Mucosa of descending colon (tissue), 3 donors: ENCODE measurements around the gene VWA8. TPM values are rescaled to one million over a fixed set of nuclear protein-coding genes. Genes with fewer than 3 reads are reported as not detected.

Source experiments
- ATAC-seq: fragments of 200-7000 bp; cut with Tn5 transposase; one replicate; pipeline ENCODE4 v1.9.1; 2020; ENCODE audit warnings: mild to moderate bottlenecking, moderate library complexity
- DNase-seq, 3 donors: peaks; one replicate each; pipeline ENCODE4 v3.0.0-alpha.2; 2020
- H3K36me3 ChIP-seq: fragments of 200-600 bp; one replicate; pipeline ENCODE4 v1.8.0; 2021; ENCODE audit warnings: low read depth, mild to moderate bottlenecking
- H3K4me1 ChIP-seq: fragments of 200-600 bp; one replicate; pipeline ENCODE4 v1.8.0; 2021; ENCODE audit warnings: low read depth, mild to moderate bottlenecking
- H3K4me3 ChIP-seq: fragments of 200-600 bp; one replicate; pipeline ENCODE4 v1.8.0; 2021; ENCODE audit warnings: mild to moderate bottlenecking
- H3K9me3 ChIP-seq: fragments of 200-600 bp; one replicate; pipeline ENCODE4 v1.8.0; 2021; ENCODE audit warnings: mild to moderate bottlenecking
- intact Hi-C, 2 donors: fragments of 100-400 bp; cut with DNase I in 1 of 2; cut with micrococcal nuclease in 1 of 2; formaldehyde crosslinking; loops; one replicate each; pipeline versions ENCODE4 v1.11.0 to v1.11.1; 2022; cut with DNase I, micrococcal nuclease
- total RNA-seq, 3 donors: library from RNA; stranded (reverse); fragmentation: NEBNext Ultra II Directional in 2 of 3; extraction: Animal tissue kit (Norgen Biotek cat#: 25700) in 2 of 3; gene quantifications; one replicate each; pipeline versions ENCODE4 v1.2.1 to v1.2.4, GENCODE V29; 2021 to 2023
- TF ChIP-seq, protein P1 (sequence below): fragments of 200-600 bp; IDR thresholded peaks from one replicate; pipeline ENCODE4 v1.8.0; 2022; ENCODE audit warnings: antibody characterized with exemption, mild to moderate bottlenecking
- donor health status: DM: no; HTN: no; CAD: no; lungs with moderate emphysema.
- donor health status: DM: no; HTN: no; CAD: no.
- donor health status: DM: no; HTN: yes; CAD: no.

The VWA8 gene
- total RNA-seq, 3 donors from 2014 or later = 19.1 to 31.5 (median 27.0) TPM

- intact Hi-C loops = no loop called here
- Histone ChIP-seq H3K9me3 (no peaks in the 10 kb centered on the region), H3K4me1 (no peaks in the 10 kb centered on the region), H3K36me3 (no peaks in the 10 kb centered on the region), H3K4me3 (no peak overlapping the region)
- DNase-seq (no peak), ATAC-seq (no peak)
- TF ChIP-seq, protein P1, sequence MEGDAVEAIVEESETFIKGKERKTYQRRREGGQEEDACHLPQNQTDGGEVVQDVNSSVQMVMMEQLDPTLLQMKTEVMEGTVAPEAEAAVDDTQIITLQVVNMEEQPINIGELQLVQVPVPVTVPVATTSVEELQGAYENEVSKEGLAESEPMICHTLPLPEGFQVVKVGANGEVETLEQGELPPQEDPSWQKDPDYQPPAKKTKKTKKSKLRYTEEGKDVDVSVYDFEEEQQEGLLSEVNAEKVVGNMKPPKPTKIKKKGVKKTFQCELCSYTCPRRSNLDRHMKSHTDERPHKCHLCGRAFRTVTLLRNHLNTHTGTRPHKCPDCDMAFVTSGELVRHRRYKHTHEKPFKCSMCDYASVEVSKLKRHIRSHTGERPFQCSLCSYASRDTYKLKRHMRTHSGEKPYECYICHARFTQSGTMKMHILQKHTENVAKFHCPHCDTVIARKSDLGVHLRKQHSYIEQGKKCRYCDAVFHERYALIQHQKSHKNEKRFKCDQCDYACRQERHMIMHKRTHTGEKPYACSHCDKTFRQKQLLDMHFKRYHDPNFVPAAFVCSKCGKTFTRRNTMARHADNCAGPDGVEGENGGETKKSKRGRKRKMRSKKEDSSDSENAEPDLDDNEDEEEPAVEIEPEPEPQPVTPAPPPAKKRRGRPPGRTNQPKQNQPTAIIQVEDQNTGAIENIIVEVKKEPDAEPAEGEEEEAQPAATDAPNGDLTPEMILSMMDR = no peak
Measured at GRCh38 chr13:42000846-42001245, 39.9 kb upstream of the VWA8 start.

GRCh38 chr13:41997396-41997795, 36.5 kb upstream of the VWA8 start:
- Histone ChIP-seq H3K36me3 (no peaks in the 10 kb centered on the region), H3K4me3 (no peak overlapping the region), H3K9me3 (no peaks in the 10 kb centered on the region), H3K4me1 (no peaks in the 10 kb centered on the region)
- intact Hi-C loops = no loop called here
- TF ChIP-seq, protein P1 = no peak
- no peak for ATAC-seq
- no peak for DNase-seq

DNA sequence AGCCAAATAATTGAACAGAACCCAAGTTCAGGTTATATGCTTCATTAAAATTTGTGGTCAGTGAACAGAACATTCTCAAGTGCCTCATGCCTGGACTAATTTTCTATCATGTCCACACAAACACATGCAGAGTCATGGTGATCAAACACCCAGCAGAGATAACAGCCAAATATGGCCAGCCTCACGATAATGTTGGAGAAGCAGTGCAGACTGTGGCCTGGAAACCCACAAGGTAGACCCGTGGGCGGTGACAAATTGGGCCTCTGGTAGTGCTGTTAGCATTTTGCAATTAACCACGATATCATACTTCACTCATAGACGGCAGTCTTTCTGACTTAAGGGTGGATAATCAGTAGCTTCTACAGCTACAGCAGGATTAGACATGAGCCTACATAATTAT, 35.0 kb upstream of the VWA8 start:
- ATAC-seq (no peak), DNase-seq (no peak)
- TF ChIP-seq, protein P1 = no peak
- Histone ChIP-seq H3K36me3 (no peaks in the 10 kb centered on the region), H3K9me3 (no peaks in the 10 kb centered on the region), H3K4me3 (no peak overlapping the region), H3K4me1 (no peaks in the 10 kb centered on the region)
- intact Hi-C loops = no loop called here

DNA sequence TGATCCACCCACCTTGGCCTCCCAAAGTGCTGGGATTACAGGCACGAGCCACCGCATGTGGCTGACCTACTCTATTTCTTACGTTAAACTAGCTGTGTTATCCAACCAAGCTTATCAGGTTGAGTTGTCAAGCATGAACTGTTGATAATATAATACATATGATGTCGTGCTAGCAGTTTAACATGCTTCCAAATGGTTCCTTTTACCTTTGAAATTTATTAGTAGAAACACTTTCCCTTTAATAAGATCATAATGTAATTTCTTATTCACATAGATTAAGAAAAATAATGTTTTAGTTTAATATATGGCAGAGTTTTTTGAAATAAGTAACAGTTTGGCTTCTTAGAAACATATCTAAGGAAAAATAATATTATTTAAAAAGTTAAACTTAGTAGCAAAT, 34.4 kb upstream of the VWA8 start:
- Histone ChIP-seq H3K4me1 (no peaks in the 10 kb centered on the region), H3K4me3 (no peak overlapping the region), H3K36me3 (no peaks in the 10 kb centered on the region), H3K9me3 (no peaks in the 10 kb centered on the region)
- TF ChIP-seq, protein P1 = no peak
- ATAC-seq = no peak
- intact Hi-C loops = no loop called here
- DNase-seq = no peak

GRCh38 chr13:41994696-41995095, 33.8 kb upstream of the VWA8 start:
- DNase-seq (no peak), ATAC-seq (no peak)
- intact Hi-C loops = no loop called here
- TF ChIP-seq, protein P1 = no peak
- Histone ChIP-seq H3K4me3 (no peak overlapping the region), H3K9me3 (no peaks in the 10 kb centered on the region), H3K4me1 (no peaks in the 10 kb centered on the region), H3K36me3 (no peaks in the 10 kb centered on the region)

GRCh38 chr13:41991936-41992335, 31.0 kb upstream of the VWA8 start:
- ATAC-seq = no peak

More at GRCh38 chr13:41991936-41992335, 31.0 kb upstream of the VWA8 start:
- TF ChIP-seq, protein P1 = no peak
- intact Hi-C loops = no loop called here
- no peaks in the 10 kb centered on the region for H3K36me3 ChIP-seq
- H3K4me3 ChIP-seq = no peak overlapping the region
- H3K4me1 ChIP-seq = no peaks in the 10 kb centered on the region
- DNase-seq = no peak
- H3K9me3 ChIP-seq = no peaks in the 10 kb centered on the region
